OCI-LY7 (cell line): ENCODE data around the gene IL15. TPM values are rescaled to one million over a fixed set of nuclear protein-coding genes. Genes with fewer than 3 reads are reported as not detected.
A peak's percentile ranks its signal among the peaks of the same experiment; 100 is the strongest.

Source experiments
- Bru-seq: library from RNA; stranded (reverse); fragments of 400-500 nt; gene quantifications from one replicate; lab custom pipeline; 2021; lab: Mats Ljungman, UMichigan
- BruChase-seq, 2 experiments: library from RNA; stranded (reverse); fragments of 400-500 nt; gene quantifications; one replicate each; lab custom pipeline; 2021; lab: Mats Ljungman, UMichigan
- BruUV-seq: library from RNA; stranded (reverse); fragments of 400-500 nt; replicated peaks from 2 replicates; lab custom pipeline; 2021; lab: Mats Ljungman, UMichigan
- CTCF ChIA-PET: fragments of 300-600 bp; sonication (Branson Sonifier 250); formaldehyde crosslinking; loops from one replicate; lab custom pipeline; 2022; ENCODE audit warnings: antibody characterized with exemption; ENCODE audit not compliant: unreplicated experiment; lab: Charles Lee
- POLR2A ChIA-PET: fragments of 300-600 bp; sonication (Branson Sonifier 250); formaldehyde crosslinking; loops from one replicate; lab custom pipeline; 2022; ENCODE audit warnings: antibody characterized with exemption; lab: Charles Lee
- DNase-seq: peaks from one replicate; pipeline ENCODE4 v3.0.0-alpha.2; 2015; ENCODE audit warnings: low spot score
- H2AFZ ChIP-seq: fragments of 200-600 bp; sonication (generic), shearing (Covaris generic); 2 replicates; pipeline ENCODE4 v1.6.1; 2014; ENCODE audit warnings: mild to moderate bottlenecking, antibody characterized with exemption, low read length, moderate library complexity
- H3K27ac ChIP-seq: fragments of 200-600 bp; sonication (generic); 2 replicates; pipeline ENCODE4 v1.5.1; 2014; ENCODE audit warnings: mixed run types, low read depth, mild to moderate bottlenecking, moderate library complexity, low read length, inconsistent platforms; ENCODE audit not compliant: poor library complexity, severe bottlenecking
- H3K36me3 ChIP-seq: fragments of 200-600 bp; sonication (generic); 2 replicates; pipeline ENCODE4 v1.6.1; 2014; ENCODE audit warnings: mild to moderate bottlenecking, antibody characterized with exemption, low read length, moderate library complexity, mixed read lengths; ENCODE audit not compliant: insufficient read depth
- H3K4me1 ChIP-seq: fragments of 200-600 bp; sonication (generic); 2 replicates; pipeline ENCODE4 v1.5.1; 2014; ENCODE audit warnings: mild to moderate bottlenecking, low read length; ENCODE audit not compliant: insufficient read depth, poor library complexity, severe bottlenecking
- H3K4me2 ChIP-seq: fragments of 200-600 bp; sonication (generic); 2 replicates; pipeline ENCODE4 v1.6.1; 2014; ENCODE audit warnings: mild to moderate bottlenecking, low read length
- H3K4me3 ChIP-seq: fragments of 200-600 bp; sonication (generic); 2 replicates; pipeline ENCODE4 v1.5.1; 2014; ENCODE audit warnings: mild to moderate bottlenecking, low read depth, low read length; ENCODE audit not compliant: poor library complexity, severe bottlenecking
- H3K79me2 ChIP-seq: fragments of 200-600 bp; sonication (generic); 2 replicates; pipeline ENCODE4 v1.6.1; 2016; ENCODE audit warnings: low read depth, mild to moderate bottlenecking, low read length, moderate library complexity, mixed read lengths; ENCODE audit not compliant: insufficient read depth
- H3K9me2 ChIP-seq: fragments of 200-600 bp; sonication (generic); 2 replicates; pipeline ENCODE4 v1.6.1; 2016; ENCODE audit warnings: mild to moderate bottlenecking, low read length, mixed read lengths; ENCODE audit not compliant: insufficient read depth
- H3K9me3 ChIP-seq: fragments of 200-600 bp; sonication (generic); 2 replicates; pipeline ENCODE4 v1.6.1; 2014; ENCODE audit warnings: mild to moderate bottlenecking, mixed run types, low read length, mixed read lengths
- H4K20me1 ChIP-seq: fragments of 200-600 bp; sonication (generic); 2 replicates; pipeline ENCODE4 v1.6.1; 2014; ENCODE audit warnings: mild to moderate bottlenecking, antibody characterized with exemption, low read length, moderate library complexity, mixed read lengths; ENCODE audit not compliant: insufficient read depth
- CTCF ChIP-seq: fragments of 200-600 bp; sonication (generic); conservative IDR thresholded peaks from 2 replicates; pipeline ENCODE4 v1.5.1; 2014; ENCODE audit warnings: mild to moderate bottlenecking, antibody characterized with exemption, low read length, moderate library complexity, mixed read lengths
- EZH2phosphoT487 ChIP-seq: fragments of 200-600 bp; sonication (generic); IDR thresholded peaks from 2 replicates; pipeline ENCODE4 v1.6.1; 2018; ENCODE audit warnings: low read depth, borderline replicate concordance, mild to moderate bottlenecking, mixed run types, antibody characterized with exemption, low read length, moderate library complexity, mixed read lengths
- intact Hi-C: fragments of 100-400 bp; cut with micrococcal nuclease; formaldehyde crosslinking; loops from one replicate; pipeline ENCODE4 v1.10.0; 2022; ENCODE audit not compliant: unreplicated experiment
- long read RNA-seq: library from polyadenylated mRNA; stranded (forward); transcript quantifications from one replicate; pipeline ENCODE4 v2.0.0, GENCODE V29; 2022
- total RNA-seq, 2 experiments: library from RNA; depleted of rRNA in 1 of 2; stranded (reverse); fragments of >200 nt in 1 of 2; shearing (Covaris generic) in 1 of 2; gene quantifications; 2 replicates each; pipeline ENCODE4 v1.2.3, GENCODE V29; 2014 to 2022

The IL15 gene
- total RNA-seq (2014; rRNA removed; shearing (Covaris generic)): not detected in 2 replicates
- not detected in 2 replicates for total RNA-seq (2022)
- Bru-seq, nascent RNA: percentile 12 among the genes with signal in this experiment
- percentile 3 among the genes with signal in this experiment for BruChase-seq, experiment 1, labeled RNA remaining after a 6-hour chase
- percentile 8 among the genes with signal in this experiment for BruChase-seq, experiment 2, labeled RNA remaining after a 2-hour chase
- long read RNA-seq: 0 reads

- POLR2A ChIA-PET: no interaction called here
- no peak within 1 kb of the TSS for H2AFZ ChIP-seq
- intact Hi-C loops: no loop called here
- H4K20me1 ChIP-seq: no peaks in the 10 kb centered on the region
- BruUV-seq: no TSS peak
- H3K79me2 ChIP-seq: no peaks in the 10 kb centered on the region
- no peak for DNase-seq
- H3K4me3 ChIP-seq: no peak within 1 kb of the TSS
- H3K36me3 ChIP-seq: no peaks in the 10 kb centered on the region
- no peak within 1 kb of the TSS for H3K4me2 ChIP-seq
- H3K4me1 ChIP-seq: no peaks in the 10 kb centered on the region
- TF ChIP-seq CTCF (no peak), EZH2phosphoT487 (no peak)
- H3K27ac ChIP-seq: no peak within 1 kb of the TSS
- H3K9me2 ChIP-seq: no peaks in the 10 kb centered on the region
- H3K9me3 ChIP-seq: no peaks in the 10 kb centered on the region
- CTCF ChIA-PET: no interaction called here
Observed at GRCh38 chr4:141636082-141636770, at the start of gene IL15. Gene IL15 (plus strand): TSS chr4:141636583. CDS start chr4:141719465, 82,882 bp downstream.

GRCh38 chr4:141587897-141588296 is 48.5 kb upstream of the IL15 start:
- no peak for DNase-seq
- ChIA-PET CTCF (no interaction called here), POLR2A (no interaction called here)
- Histone ChIP-seq H3K36me3 (no peaks in the 10 kb centered on the region), H3K4me2 (no peak overlapping the region), H3K4me1 (no peaks in the 10 kb centered on the region), H3K9me2 (no peaks in the 10 kb centered on the region), H3K27ac (no peak overlapping the region), H2AFZ (no peak overlapping the region), H3K79me2 (no peaks in the 10 kb centered on the region), H3K9me3 (no peaks in the 10 kb centered on the region), H3K4me3 (no peak overlapping the region), H4K20me1 (no peaks in the 10 kb centered on the region)
- intact Hi-C loops: no loop called here
- BruUV-seq: no TSS peak
- TF ChIP-seq CTCF (no peak), EZH2phosphoT487 (no peak)

GRCh38 chr4:141595531-141595930 is 40.9 kb upstream of the IL15 start:
- ChIA-PET CTCF (no interaction called here), POLR2A (no interaction called here)
- no TSS peak for BruUV-seq
- intact Hi-C loops: no loop called here
- DNase-seq: no peak
- no peaks in the 10 kb centered on the region for H3K9me3 ChIP-seq
- H3K4me1 ChIP-seq: no peaks in the 10 kb centered on the region
- no peak overlapping the region for H3K4me3 ChIP-seq
- no peaks in the 10 kb centered on the region for H3K79me2 ChIP-seq
- no peaks in the 10 kb centered on the region for H3K9me2 ChIP-seq
- TF ChIP-seq EZH2phosphoT487 (no peak), CTCF (no peak)
- no peak overlapping the region for H2AFZ ChIP-seq
- no peak overlapping the region for H3K27ac ChIP-seq
- H4K20me1 ChIP-seq: no peaks in the 10 kb centered on the region
- no peak overlapping the region for H3K4me2 ChIP-seq
- H3K36me3 ChIP-seq: no peaks in the 10 kb centered on the region
